ENCODE data around the gene HOXC6. TPM values are rescaled to one million over a fixed set of nuclear protein-coding genes. Genes with fewer than 3 reads are reported as not detected.

The HOXC6 gene
- total and polyA plus RNA-seq, 2 experiments from 2014 or later = not detected

GRCh38 chr12:54058128-54058768 is 30.0 kb downstream of the HOXC6 start:
- peaks cover 100% of the 10 kb centered on the region for H3K27me3 ChIP-seq (ENCODE audit: insufficient read depth)
- Mint-ChIP-seq H3K4me1 (peaks cover 58% of the 10 kb centered on the region), H3K27ac (no peak overlapping the region), H3K27me3 (ENCODE audit: insufficient read depth, low read depth, poor library complexity) (peaks cover 99% of the 10 kb centered on the region), H3K4me3 (peak overlapping the region; percentile 11; the same call in 1 of the 3 replicates), H3K9me3 (no peaks in the 10 kb centered on the region; the same call in 2 of the 3 replicates), H3K36me3 (ENCODE audit: low read depth) (no peaks in the 10 kb centered on the region)
- H3K27ac ChIP-seq (ENCODE audit: low read depth) = no peak overlapping the region
- H2AFZ ChIP-seq = no peak overlapping the region
- H3K4me2 ChIP-seq = peak overlapping the region; percentile 68
- ATAC-seq (peak; percentile 40), DNase-seq (ENCODE audit: low spot score) (no peak)
- no peak overlapping the region; the same call in 1 of the 2 replicates for H3K4me3 ChIP-seq
- H3K4me1 ChIP-seq (ENCODE audit: insufficient read depth) = peaks cover 87% of the 10 kb centered on the region
- TF ChIP-seq EZH2 (IDR thresholded peaks at IDR 0.05; ENCODE audit: low read depth, unreplicated experiment) (peak; percentile 95), EZH2phosphoT487 (IDR thresholded peaks at IDR 0.05; ENCODE audit: unreplicated experiment) (peak; percentile 62), ZNF331 (CRISPR knock-in tag; IDR thresholded peaks at IDR 0.05; ENCODE audit: low read depth) (no peak)
- H3K9me2 ChIP-seq (ENCODE audit: insufficient read depth) = no peaks in the 10 kb centered on the region
- H4K20me1 ChIP-seq (replicated peaks; ENCODE audit: insufficient read depth) = peaks cover 18% of the 10 kb centered on the region; the same call in 1 of the 2 replicates
- no peaks in the 10 kb centered on the region for H3K79me2 ChIP-seq (replicated peaks; ENCODE audit: insufficient read depth)
- H3F3A ChIP-seq (replicated peaks; ENCODE audit: low read depth) = peaks cover 36% of the 10 kb centered on the region
- H3K36me3 ChIP-seq (ENCODE audit: insufficient read depth) = no peaks in the 10 kb centered on the region

GRCh38 chr12:54059668-54060067 is 31.4 kb downstream of the HOXC6 start:
- Histone ChIP-seq H3K4me1 (ENCODE audit: insufficient read depth) (peaks cover 75% of the 10 kb centered on the region), H3K4me2 (peak overlapping the region; percentile 58; the same call in 1 of the 2 replicates), H3K27me3 (ENCODE audit: insufficient read depth) (peaks cover 100% of the 10 kb centered on the region), H3K4me3 (no peak overlapping the region), H2AFZ (no peak overlapping the region), H3F3A (replicated peaks; ENCODE audit: low read depth) (peaks cover 32% of the 10 kb centered on the region), H4K20me1 (replicated peaks; ENCODE audit: insufficient read depth) (peaks cover 18% of the 10 kb centered on the region; the same call in 1 of the 2 replicates), H3K9me2 (ENCODE audit: insufficient read depth) (no peaks in the 10 kb centered on the region), H3K27ac (ENCODE audit: low read depth) (no peak overlapping the region), H3K36me3 (ENCODE audit: insufficient read depth) (no peaks in the 10 kb centered on the region), H3K79me2 (replicated peaks; ENCODE audit: insufficient read depth) (no peaks in the 10 kb centered on the region)
- H3K27ac Mint-ChIP-seq = no peak overlapping the region
- TF ChIP-seq EZH2 (IDR thresholded peaks at IDR 0.05; ENCODE audit: low read depth, unreplicated experiment) (peak; percentile 86), CTCF (conservative IDR thresholded peaks at IDR 0.05; ENCODE audit: low read depth in 2 of 2) (no peak)
- DNase-seq (ENCODE audit: low spot score) = no peak
- H3K4me1 Mint-ChIP-seq = peaks cover 53% of the 10 kb centered on the region
- no peak overlapping the region; the same call in 2 of the 3 replicates for H3K4me3 Mint-ChIP-seq
- no peaks in the 10 kb centered on the region; the same call in 2 of the 3 replicates for H3K9me3 Mint-ChIP-seq
- H3K36me3 Mint-ChIP-seq (ENCODE audit: low read depth) = no peaks in the 10 kb centered on the region
- ATAC-seq = peak; percentile 12
- H3K27me3 Mint-ChIP-seq (ENCODE audit: insufficient read depth, low read depth, poor library complexity) = peaks cover 98% of the 10 kb centered on the region

- Histone ChIP-seq H3K27me3 (ENCODE audit: insufficient read depth) (peaks cover 100% of the 10 kb centered on the region), H3K27ac (ENCODE audit: low read depth) (no peak overlapping the region), H3K9me2 (ENCODE audit: insufficient read depth) (no peaks in the 10 kb centered on the region), H4K20me1 (replicated peaks; ENCODE audit: insufficient read depth) (peaks cover 18% of the 10 kb centered on the region; the same call in 1 of the 2 replicates), H3F3A (replicated peaks; ENCODE audit: low read depth) (peaks cover 30% of the 10 kb centered on the region), H3K79me2 (replicated peaks; ENCODE audit: insufficient read depth) (no peaks in the 10 kb centered on the region), H2AFZ (no peak overlapping the region), H3K4me3 (peak overlapping the region; percentile 30; the same call in 1 of the 2 replicates), H3K4me1 (ENCODE audit: insufficient read depth) (peaks cover 71% of the 10 kb centered on the region), H3K4me2 (peak overlapping the region; percentile 58), H3K36me3 (ENCODE audit: insufficient read depth) (no peaks in the 10 kb centered on the region)
- peaks cover 49% of the 10 kb centered on the region for H3K4me1 Mint-ChIP-seq
- no peaks in the 10 kb centered on the region for H3K36me3 Mint-ChIP-seq (ENCODE audit: low read depth)
- ATAC-seq (no peak), DNase-seq (ENCODE audit: low spot score) (no peak)
- H3K9me3 Mint-ChIP-seq = no peaks in the 10 kb centered on the region; the same call in 2 of the 3 replicates
- H3K27ac Mint-ChIP-seq = no peak overlapping the region
- no peak overlapping the region for H3K4me3 Mint-ChIP-seq
- peaks cover 92% of the 10 kb centered on the region for H3K27me3 Mint-ChIP-seq (ENCODE audit: insufficient read depth, low read depth, poor library complexity)
- TF ChIP-seq ZNF114 (CRISPR knock-in tag; IDR thresholded peaks at IDR 0.05) (no peak), CTCF (conservative IDR thresholded peaks at IDR 0.05; ENCODE audit: low read depth in 2 of 2) (no peak), EZH2 (IDR thresholded peaks at IDR 0.05; ENCODE audit: low read depth, unreplicated experiment) (peak; percentile 85), EZH2phosphoT487 (IDR thresholded peaks at IDR 0.05; ENCODE audit: unreplicated experiment) (peak; percentile 58)
Measured at GRCh38 chr12:54060174-54060974, 32.1 kb downstream of the HOXC6 start.

All from GM23338 (cell line).